Fibroblast of lung (primary cell): ENCODE data around the gene FHIT.

Experiments
- EZH2 ChIP-seq: IDR thresholded peaks from 2 replicates; pipeline ENCODE4 v1.5.1; 2012; ENCODE audit warnings: low read length, control low read depth, mild to moderate bottlenecking; ENCODE audit errors: missing control alignments
- TF ChIP-seq, protein P1 (sequence below), 2 donors: IDR thresholded peaks in 1 of 2; conservative IDR thresholded peaks in 1 of 2; 1 replicate in 1 of 2; 2 replicates in 1 of 2; pipeline ENCODE4 v1.5.1; 2011 to 2012; ENCODE audit warnings: low read length in 2 of 2, control low read depth in 1 of 2, inconsistent platforms in 1 of 2, low read depth in 1 of 2, mild to moderate bottlenecking in 1 of 2

GRCh38 chr3:60114191-60114590 is 1137.1 kb downstream of the FHIT start:
- TF ChIP-seq, protein P1, sequence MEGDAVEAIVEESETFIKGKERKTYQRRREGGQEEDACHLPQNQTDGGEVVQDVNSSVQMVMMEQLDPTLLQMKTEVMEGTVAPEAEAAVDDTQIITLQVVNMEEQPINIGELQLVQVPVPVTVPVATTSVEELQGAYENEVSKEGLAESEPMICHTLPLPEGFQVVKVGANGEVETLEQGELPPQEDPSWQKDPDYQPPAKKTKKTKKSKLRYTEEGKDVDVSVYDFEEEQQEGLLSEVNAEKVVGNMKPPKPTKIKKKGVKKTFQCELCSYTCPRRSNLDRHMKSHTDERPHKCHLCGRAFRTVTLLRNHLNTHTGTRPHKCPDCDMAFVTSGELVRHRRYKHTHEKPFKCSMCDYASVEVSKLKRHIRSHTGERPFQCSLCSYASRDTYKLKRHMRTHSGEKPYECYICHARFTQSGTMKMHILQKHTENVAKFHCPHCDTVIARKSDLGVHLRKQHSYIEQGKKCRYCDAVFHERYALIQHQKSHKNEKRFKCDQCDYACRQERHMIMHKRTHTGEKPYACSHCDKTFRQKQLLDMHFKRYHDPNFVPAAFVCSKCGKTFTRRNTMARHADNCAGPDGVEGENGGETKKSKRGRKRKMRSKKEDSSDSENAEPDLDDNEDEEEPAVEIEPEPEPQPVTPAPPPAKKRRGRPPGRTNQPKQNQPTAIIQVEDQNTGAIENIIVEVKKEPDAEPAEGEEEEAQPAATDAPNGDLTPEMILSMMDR (conservative IDR thresholded peaks at IDR 0.05 in 1 of 2, IDR thresholded peaks at IDR 0.05 in 1 of 2; ENCODE audit: low read depth in 1 of 2, low read length in 2 of 2): no peak
- TF ChIP-seq EZH2: no peak
